Activated T-helper 17 cell treated with anti-CD3 and anti-CD28 coated beads, Interleukin-2, amount 50 U/mL, for 72 hours (primary cell): Measurements from ENCODE around the gene PDE4A. TPM values are rescaled to one million over a fixed set of nuclear protein-coding genes. Genes with fewer than 3 reads are reported as not detected.

Experiments
- ATAC-seq: fragments of 150-1000 bp; cut with Tn5 transposase; replicated peaks from 2 replicates; pipeline ENCODE4 v1.10.0; 2021; ENCODE audit warnings: mild to moderate bottlenecking, moderate library complexity
- H3K27ac Mint-ChIP-seq: one replicate; pipeline ENCODE4 v1.8.0; 2022; ENCODE audit warnings: mixed read lengths
- H3K27me3 Mint-ChIP-seq: one replicate; pipeline ENCODE4 v1.8.0; 2022; ENCODE audit warnings: mixed read lengths
- H3K36me3 Mint-ChIP-seq: one replicate; pipeline ENCODE4 v1.8.0; 2022; ENCODE audit warnings: low read depth, mild to moderate bottlenecking, mixed read lengths
- H3K4me1 Mint-ChIP-seq: one replicate; pipeline ENCODE4 v1.8.0; 2022; ENCODE audit warnings: mixed read lengths
- H3K4me3 Mint-ChIP-seq: one replicate; pipeline ENCODE4 v1.8.0; 2022; ENCODE audit warnings: mild to moderate bottlenecking, mixed read lengths
- H3K9me3 Mint-ChIP-seq: one replicate; pipeline ENCODE4 v1.8.0; 2022; ENCODE audit warnings: mixed read lengths
- total RNA-seq, 2 donors: library from RNA; stranded (reverse); gene quantifications; one replicate each; pipeline ENCODE4 v1.2.3, GENCODE V29; 2022

The PDE4A gene
- total RNA-seq, 2 donors from 2014 or later = 9.0 to 9.1 TPM

DNA sequence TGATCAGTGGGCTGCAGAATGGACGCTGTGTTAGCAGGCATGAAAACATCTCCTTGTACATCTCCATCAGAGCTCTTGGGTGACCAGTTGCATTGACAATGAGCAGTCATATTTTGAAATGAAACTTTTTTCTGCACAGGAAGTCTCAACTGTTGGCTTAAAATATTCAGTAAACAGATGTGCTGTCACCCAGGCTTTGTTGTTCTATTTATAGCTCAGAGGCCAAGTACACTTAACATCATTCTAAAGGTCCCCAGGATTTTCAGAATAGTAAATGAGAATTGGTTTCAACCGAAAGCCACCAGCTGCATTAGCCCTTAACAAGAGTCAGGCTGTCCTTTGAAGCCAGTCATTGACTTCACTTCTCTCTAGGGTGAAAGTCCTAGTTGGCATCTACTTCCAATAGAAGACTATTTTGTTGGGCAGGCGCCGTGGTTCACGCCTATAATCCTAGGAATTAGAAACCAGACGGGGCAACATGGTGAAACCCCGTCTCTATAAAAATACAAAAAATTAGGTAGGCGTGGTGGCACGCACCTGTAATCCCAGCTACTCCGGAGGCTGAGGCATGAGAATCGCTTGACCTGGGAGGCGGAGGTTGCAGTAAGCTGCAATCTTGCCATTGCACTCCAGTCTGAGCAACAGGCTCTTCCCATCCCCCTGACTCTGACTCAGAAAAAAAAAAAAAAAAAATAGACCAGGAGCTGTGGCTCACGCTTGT lies 7.9 kb upstream of the PDE4A start:
- Mint-ChIP-seq H3K27ac (peak overlapping the region; percentile 63), H3K4me3 (peak overlapping the region; percentile 51), H3K27me3 (peaks cover 3% of the 10 kb centered on the region), H3K9me3 (no peaks in the 10 kb centered on the region), H3K4me1 (peaks cover 11% of the 10 kb centered on the region), H3K36me3 (peaks cover 6% of the 10 kb centered on the region)
- ATAC-seq = peak; percentile 61

- H3K27ac Mint-ChIP-seq = no peak overlapping the region
- H3K27me3 Mint-ChIP-seq = peaks cover 23% of the 10 kb centered on the region
- peaks cover 14% of the 10 kb centered on the region for H3K36me3 Mint-ChIP-seq
- H3K9me3 Mint-ChIP-seq = no peaks in the 10 kb centered on the region
- peak overlapping the region; percentile 56 for H3K4me3 Mint-ChIP-seq
- peaks cover 20% of the 10 kb centered on the region for H3K4me1 Mint-ChIP-seq
- no peak for ATAC-seq
These were observed 4.3 kb upstream of the PDE4A start for GRCh38 chr19:10416083-10416379.

GRCh38 chr19:10416380-10417257 lies 3.7 kb upstream of the PDE4A start:
- Mint-ChIP-seq H3K4me3 (peak overlapping the region; percentile 56), H3K27ac (peak overlapping the region; percentile 25), H3K36me3 (peaks cover 14% of the 10 kb centered on the region), H3K27me3 (peaks cover 29% of the 10 kb centered on the region), H3K9me3 (no peaks in the 10 kb centered on the region), H3K4me1 (peaks cover 25% of the 10 kb centered on the region)
- ATAC-seq = peak; percentile 56

DNA sequence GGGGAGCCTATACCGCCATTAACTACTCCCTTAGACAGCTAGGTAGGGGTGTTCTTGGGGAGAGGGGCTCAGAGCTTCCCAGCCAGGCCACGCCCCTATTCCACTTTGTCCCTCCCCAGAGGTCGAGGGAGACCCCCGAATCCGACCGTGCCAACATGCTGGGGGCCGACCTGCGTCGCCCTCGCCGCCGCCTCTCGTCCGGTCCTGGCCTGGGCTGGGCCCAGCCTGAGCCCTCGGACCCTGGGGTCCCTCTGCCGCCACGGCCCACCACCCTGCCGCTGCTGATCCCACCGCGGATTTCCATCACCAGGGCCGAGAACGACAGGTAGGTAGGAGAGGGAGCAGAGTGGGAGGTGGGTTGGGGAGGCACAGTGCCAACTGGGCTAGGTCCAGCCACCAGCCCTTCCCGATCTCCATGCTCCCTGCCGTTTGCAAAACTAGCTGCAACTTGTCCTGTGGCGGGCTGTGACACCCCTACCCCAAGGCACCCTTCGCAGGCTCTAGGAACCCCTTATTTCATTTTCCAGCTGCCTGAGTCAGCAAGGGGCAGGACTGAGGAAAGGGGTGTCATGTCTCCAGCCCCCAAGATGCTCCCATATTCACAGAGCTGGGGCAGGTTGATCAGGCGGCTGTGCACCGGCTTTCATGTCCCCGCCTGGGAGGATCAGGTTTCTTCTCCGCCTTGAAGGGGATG lies 2.6 kb upstream of the PDE4A start:
- Mint-ChIP-seq H3K36me3 (peaks cover 14% of the 10 kb centered on the region), H3K27ac (no peak overlapping the region), H3K9me3 (no peaks in the 10 kb centered on the region), H3K4me3 (peak overlapping the region; percentile 61), H3K27me3 (peaks cover 38% of the 10 kb centered on the region), H3K4me1 (peaks cover 30% of the 10 kb centered on the region)
- ATAC-seq = no peak

DNA sequence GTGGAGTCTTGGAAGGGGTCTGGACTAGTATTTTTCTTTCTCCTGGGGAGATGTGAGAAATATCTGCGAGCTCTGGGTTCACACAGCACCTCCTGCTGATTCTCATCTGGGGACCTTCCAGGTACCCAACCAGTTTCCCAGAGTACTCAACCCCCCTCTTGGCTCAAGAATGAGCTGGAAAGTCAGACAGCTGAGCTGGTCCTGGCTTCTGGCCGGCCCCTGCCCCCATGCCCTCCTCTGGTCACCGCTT lies 2.2 kb upstream of the PDE4A start:
- Mint-ChIP-seq H3K27me3 (peaks cover 38% of the 10 kb centered on the region), H3K27ac (no peak overlapping the region), H3K4me3 (peak overlapping the region; percentile 61), H3K36me3 (peaks cover 14% of the 10 kb centered on the region), H3K9me3 (no peaks in the 10 kb centered on the region), H3K4me1 (peaks cover 30% of the 10 kb centered on the region)
- no peak for ATAC-seq

- Mint-ChIP-seq H3K4me1 (peaks cover 33% of the 10 kb centered on the region), H3K27me3 (peaks cover 38% of the 10 kb centered on the region), H3K27ac (no peak overlapping the region), H3K4me3 (peak overlapping the region; percentile 85), H3K9me3 (no peaks in the 10 kb centered on the region), H3K36me3 (peaks cover 14% of the 10 kb centered on the region)
- no peak for ATAC-seq
These were observed 1.7 kb upstream of the PDE4A start for GRCh38 chr19:10418485-10419199.

GRCh38 chr19:10419200-10419645 lies 1.1 kb upstream of the PDE4A start:
- no peak for ATAC-seq
- peak overlapping the region; percentile 85 for H3K4me3 Mint-ChIP-seq
- H3K27ac Mint-ChIP-seq = peak overlapping the region; percentile 68
- H3K9me3 Mint-ChIP-seq = no peaks in the 10 kb centered on the region
- H3K27me3 Mint-ChIP-seq = peaks cover 38% of the 10 kb centered on the region
- H3K36me3 Mint-ChIP-seq = peaks cover 14% of the 10 kb centered on the region
- peaks cover 35% of the 10 kb centered on the region for H3K4me1 Mint-ChIP-seq

DNA sequence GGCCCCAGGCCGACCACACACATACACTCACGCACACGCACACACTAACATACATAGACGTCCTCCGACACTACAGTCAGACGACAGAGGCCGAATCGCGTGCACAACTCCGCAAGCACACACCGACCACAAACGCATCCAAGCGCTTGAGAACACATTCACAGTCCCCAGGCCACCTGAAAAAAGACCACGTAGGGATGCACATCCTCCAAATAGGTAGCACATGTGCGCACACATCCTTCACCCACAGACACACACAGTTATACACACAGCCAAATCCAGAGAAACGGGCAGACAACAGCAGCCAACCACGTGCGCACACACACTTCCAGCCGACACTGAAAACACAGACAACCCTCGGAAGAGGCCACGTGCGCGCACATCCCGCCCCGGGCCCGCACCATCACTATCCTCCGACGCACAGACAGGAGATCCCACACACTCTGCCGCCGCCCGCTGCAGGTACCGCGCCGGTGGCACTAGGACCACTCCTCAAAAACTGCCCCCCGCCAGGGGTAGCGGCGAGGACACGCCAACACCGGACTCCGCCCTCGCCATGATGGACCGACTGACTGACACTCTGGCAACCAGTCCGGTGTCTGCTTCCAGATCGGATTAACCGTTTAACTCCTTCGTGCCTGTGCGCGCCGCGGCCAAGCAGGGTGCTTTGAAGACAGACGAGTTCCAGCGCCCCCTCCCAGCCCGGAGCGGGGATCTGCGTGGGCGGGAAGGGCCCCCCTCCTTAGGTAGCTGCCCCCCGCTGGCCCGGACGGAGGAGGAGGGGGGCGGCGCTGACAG lies 493 bp upstream of the PDE4A start:
- Mint-ChIP-seq H3K36me3 (peaks cover 14% of the 10 kb centered on the region), H3K27me3 (peaks cover 38% of the 10 kb centered on the region), H3K9me3 (no peaks in the 10 kb centered on the region), H3K27ac (peak overlapping the region; percentile 68), H3K4me1 (peaks cover 35% of the 10 kb centered on the region), H3K4me3 (peak overlapping the region; percentile 85)
- ATAC-seq = peak; percentile 13

GRCh38 chr19:10421240-10422045 lies 1.1 kb downstream of the PDE4A start:
- H3K4me3 Mint-ChIP-seq = peak overlapping the region; percentile 74
- peaks cover 38% of the 10 kb centered on the region for H3K27me3 Mint-ChIP-seq
- H3K36me3 Mint-ChIP-seq = peaks cover 13% of the 10 kb centered on the region
- H3K9me3 Mint-ChIP-seq = no peaks in the 10 kb centered on the region
- no peak for ATAC-seq
- H3K27ac Mint-ChIP-seq = no peak overlapping the region
- H3K4me1 Mint-ChIP-seq = peaks cover 41% of the 10 kb centered on the region

- peaks cover 8% of the 10 kb centered on the region for H3K36me3 Mint-ChIP-seq
- peaks cover 35% of the 10 kb centered on the region for H3K27me3 Mint-ChIP-seq
- H3K4me1 Mint-ChIP-seq = peaks cover 39% of the 10 kb centered on the region
- H3K9me3 Mint-ChIP-seq = no peaks in the 10 kb centered on the region
- no peak overlapping the region for H3K27ac Mint-ChIP-seq
- H3K4me3 Mint-ChIP-seq = peak overlapping the region; percentile 74
- no peak for ATAC-seq
These were observed 1.7 kb downstream of the PDE4A start for GRCh38 chr19:10422046-10422461.

GRCh38 chr19:10422846-10423245 lies 2.5 kb downstream of the PDE4A start:
- no peak overlapping the region for H3K27ac Mint-ChIP-seq
- ATAC-seq = no peak
- peaks cover 33% of the 10 kb centered on the region for H3K27me3 Mint-ChIP-seq
- peaks cover 9% of the 10 kb centered on the region for H3K36me3 Mint-ChIP-seq
- H3K4me3 Mint-ChIP-seq = no peak overlapping the region
- no peaks in the 10 kb centered on the region for H3K9me3 Mint-ChIP-seq
- peaks cover 45% of the 10 kb centered on the region for H3K4me1 Mint-ChIP-seq

- Mint-ChIP-seq H3K9me3 (no peaks in the 10 kb centered on the region), H3K4me3 (peak overlapping the region; percentile 78), H3K27me3 (peaks cover 23% of the 10 kb centered on the region), H3K4me1 (peaks cover 45% of the 10 kb centered on the region), H3K36me3 (peaks cover 14% of the 10 kb centered on the region), H3K27ac (no peak overlapping the region)
- peak; percentile 26 for ATAC-seq
These were observed 3.8 kb downstream of the PDE4A start for GRCh38 chr19:10424011-10424637.

GRCh38 chr19:10427169-10427568 lies 6.8 kb downstream of the PDE4A start:
- no peak for ATAC-seq
- Mint-ChIP-seq H3K36me3 (peaks cover 6% of the 10 kb centered on the region), H3K27ac (peak overlapping the region; percentile 58), H3K27me3 (peaks cover 12% of the 10 kb centered on the region), H3K4me3 (peak overlapping the region; percentile 30), H3K4me1 (peaks cover 48% of the 10 kb centered on the region), H3K9me3 (no peaks in the 10 kb centered on the region)
